Lower lobe of right lung (tissue), 2 donors: ENCODE results near the gene DBX2. TPM values are rescaled to one million over a fixed set of nuclear protein-coding genes. Genes with fewer than 3 reads are reported as not detected.
A peak's percentile ranks its signal among the peaks of the same experiment; 100 is the strongest.
"Not testable (repeated sequence)": the region's sequence is repeated elsewhere in the genome, so short reads cannot be mapped to it uniquely, and the experiment has no call there.

Experiments used
- ATAC-seq, 2 donors: fragments of 200-7000 bp; cut with Tn5 transposase; one replicate each; pipeline ENCODE4 v1.9.1; 2020 to 2022; ENCODE audit warnings: mild to moderate bottlenecking in 2 of 2, moderate library complexity in 2 of 2
- DNase-seq: peaks from one replicate; pipeline ENCODE4 v3.0.0-alpha.2; 2020
- H3K27ac ChIP-seq: fragments of 200-600 bp; one replicate; pipeline ENCODE4 v1.8.0; 2022
- H3K27me3 ChIP-seq: fragments of 200-600 bp; one replicate; pipeline ENCODE4 v1.8.0; 2022; ENCODE audit warnings: low read depth
- H3K36me3 ChIP-seq: fragments of 200-600 bp; one replicate; pipeline ENCODE4 v1.8.0; 2022; ENCODE audit warnings: mild to moderate bottlenecking
- H3K4me1 ChIP-seq: fragments of 200-600 bp; one replicate; pipeline ENCODE4 v1.8.0; 2022
- H3K4me3 ChIP-seq: fragments of 200-600 bp; one replicate; pipeline ENCODE4 v1.8.0; 2022; ENCODE audit warnings: mild to moderate bottlenecking
- H3K9me3 ChIP-seq: fragments of 200-600 bp; one replicate; pipeline ENCODE4 v1.8.0; 2022
- CTCF ChIP-seq: fragments of 200-600 bp; IDR thresholded peaks from one replicate; pipeline ENCODE4 v1.8.0; 2022; ENCODE audit warnings: antibody characterized with exemption, mild to moderate bottlenecking
- intact Hi-C: fragments of 100-400 bp; cut with DNase I; formaldehyde crosslinking; loops from one replicate; pipeline ENCODE4 v1.11.0; 2022
- long read RNA-seq: library from polyadenylated mRNA; unstranded; transcript quantifications from one replicate; pipeline ENCODE4 v2.0.0, GENCODE V29; 2021
- total RNA-seq: library from RNA; stranded (reverse); fragmentation: NEBNext Ultra II Directional; extraction: Animal tissue kit (Norgen Biotek cat#: 25700); gene quantifications from one replicate; pipeline ENCODE4 v1.2.1, GENCODE V29; 2021
- donor health status: DM: no; HTN: yes; CAD: no; lungs with severe emphysema.

DBX2 gene
- total RNA-seq, result 0.12 TPM
- long read RNA-seq, result 0 reads

- Histone ChIP-seq H3K27ac (no peak within 1 kb of the TSS), H3K4me3 (peak within 1 kb of the TSS; percentile 17), H3K4me1 (no peaks in the 10 kb centered on the region), H3K36me3 (no peaks in the 10 kb centered on the region), H3K9me3 (no peaks in the 10 kb centered on the region), H3K27me3 (peaks cover 42% of the 10 kb centered on the region)
- intact Hi-C loops, result no loop called here
- no peak for TF ChIP-seq CTCF
- ATAC-seq (peak in 1 of 2 donors; percentile 41), DNase-seq (peak; percentile 29)
These were observed at the start of gene DBX2 for GRCh38 chr12:45050751-45051571. Gene DBX2 (minus strand): TSS chr12:45051099. CDS start chr12:45050927, 172 bp downstream.

DNA sequence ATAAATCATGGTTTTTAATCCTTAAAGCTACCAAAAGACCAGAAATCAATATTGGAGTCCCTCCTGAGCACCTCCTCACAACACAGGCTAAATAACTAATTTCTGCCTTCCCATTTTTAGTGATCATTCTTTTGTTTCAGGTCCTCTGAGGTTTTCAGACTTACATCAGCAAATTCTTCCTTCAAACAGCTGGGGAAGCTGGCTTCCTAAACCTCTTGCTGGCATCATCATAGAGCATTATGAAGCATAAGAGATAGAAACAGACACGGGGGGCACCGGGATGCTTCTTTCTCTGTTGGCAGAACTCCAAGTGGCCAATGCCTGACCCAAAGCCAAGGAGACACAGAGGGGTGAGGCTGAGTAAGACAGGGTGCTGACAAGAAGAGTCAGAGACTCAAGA lies 47.9 kb upstream of the DBX2 start:
- no peaks in the 10 kb centered on the region for H3K27me3 ChIP-seq
- DNase-seq (no peak), ATAC-seq (no peak)
- no peaks in the 10 kb centered on the region for H3K4me1 ChIP-seq
- intact Hi-C loops, result no loop called here
- no peak for TF ChIP-seq CTCF
- no peak overlapping the region for H3K27ac ChIP-seq
- no peaks in the 10 kb centered on the region for H3K36me3 ChIP-seq
- H3K4me3 ChIP-seq, result no peak overlapping the region
- no peaks in the 10 kb centered on the region for H3K9me3 ChIP-seq

- not testable (repeated sequence) for H3K9me3 ChIP-seq
These were observed 44.5 kb upstream of the DBX2 start for GRCh38 chr12:45095417-45095816.

GRCh38 chr12:45093051-45093450 lies 42.2 kb upstream of the DBX2 start:
- Histone ChIP-seq H3K36me3 (no peaks in the 10 kb centered on the region), H3K4me3 (no peak overlapping the region), H3K27me3 (no peaks in the 10 kb centered on the region), H3K4me1 (no peaks in the 10 kb centered on the region), H3K9me3 (no peaks in the 10 kb centered on the region), H3K27ac (no peak overlapping the region)
- intact Hi-C loops, result no loop called here
- ATAC-seq (no peak), DNase-seq (no peak)
- no peak for TF ChIP-seq CTCF

More at GRCh38 chr12:45095417-45095816, 44.5 kb upstream of the DBX2 start:
- H3K27me3 ChIP-seq, ATAC-seq, H3K4me3 ChIP-seq, H3K36me3 ChIP-seq, H3K27ac ChIP-seq, H3K4me1 ChIP-seq, intact Hi-C loops, DNase-seq: not testable (repeated sequence)

- Histone ChIP-seq H3K9me3 (peaks cover 10% of the 10 kb centered on the region), H3K27ac (no peak overlapping the region), H3K36me3 (no peaks in the 10 kb centered on the region), H3K27me3 (no peaks in the 10 kb centered on the region), H3K4me1 (no peaks in the 10 kb centered on the region), H3K4me3 (no peak overlapping the region)
- intact Hi-C loops, result no loop called here
- no peak for TF ChIP-seq CTCF
- ATAC-seq (no peak), DNase-seq (no peak)
These were observed 38.6 kb upstream of the DBX2 start for GRCh38 chr12:45089411-45090075.

GRCh38 chr12:45088608-45089007 lies 37.7 kb upstream of the DBX2 start:
- Histone ChIP-seq H3K4me3 (no peak overlapping the region), H3K9me3 (peaks cover 10% of the 10 kb centered on the region), H3K27me3 (no peaks in the 10 kb centered on the region), H3K27ac (no peak overlapping the region), H3K36me3 (no peaks in the 10 kb centered on the region), H3K4me1 (no peaks in the 10 kb centered on the region)
- intact Hi-C loops, result no loop called here
- DNase-seq, result no peak
- no peak for ATAC-seq
- TF ChIP-seq CTCF, result no peak

GRCh38 chr12:45084248-45084647 lies 33.3 kb upstream of the DBX2 start:
- ATAC-seq, H3K36me3 ChIP-seq, intact Hi-C loops, H3K4me1 ChIP-seq, DNase-seq, H3K4me3 ChIP-seq, H3K27ac ChIP-seq, H3K27me3 ChIP-seq: not testable (repeated sequence)
- H3K9me3 ChIP-seq, result peaks cover 10% of the 10 kb centered on the region
